Measurements from ENCODE around the gene CDK14. TPM values are rescaled to one million over a fixed set of nuclear protein-coding genes. Genes with fewer than 3 reads are reported as not detected.

Gene CDK14
- total and polyA plus RNA-seq, 2 of the 8 experiments (the other 6 are each of a cell fraction or from before 2014, with no cell fraction given), result 5.5 to 47.3 TPM

GRCh38 chr7:90933041-90933440 is 336.9 kb downstream of the CDK14 start:
- Histone ChIP-seq H3K23me2 (ENCODE audit: low read depth, low read length) (no peaks in the 10 kb centered on the region), H3K14ac (ENCODE audit: insufficient read length) (no peak overlapping the region), H3K79me2 (ENCODE audit: control insufficient read depth in 1 of 2, insufficient read depth in 2 of 2, low read length in 2 of 2) (no peaks in the 10 kb centered on the region), H2BK120ac (replicated peaks; ENCODE audit: low read depth, low read length) (no peak overlapping the region), H3K9ac (replicated peaks in 1 of 4; ENCODE audit: extremely low read depth in 1 of 4, low read depth in 3 of 4, low read length in 3 of 4) (no peak overlapping the region), H3K56ac (replicated peaks; ENCODE audit: insufficient read length, low read depth, low read length) (no peak overlapping the region), H3K18ac (ENCODE audit: extremely low read depth, low read length) (no peak overlapping the region), H3K4ac (replicated peaks; ENCODE audit: insufficient read length, low read depth, low read length) (no peak overlapping the region), H2BK15ac (ENCODE audit: low read length) (no peak overlapping the region), H3K36me3 (ENCODE audit: control insufficient read depth in 2 of 4, insufficient read depth in 4 of 4, low read length in 3 of 4) (no peaks in the 10 kb centered on the region), H2BK5ac (ENCODE audit: low read depth, low read length) (no peak overlapping the region), H4K8ac (ENCODE audit: extremely low read depth, insufficient read depth, low read length) (no peak overlapping the region), H2AK5ac (ENCODE audit: low read depth, low read length) (no peak overlapping the region), H3K27me3 (replicated peaks in 1 of 4; ENCODE audit: control insufficient read depth in 3 of 4, extremely low read depth in 1 of 4, insufficient read depth in 3 of 4, low read length in 3 of 4) (no peaks in the 10 kb centered on the region), H3K4me2 (ENCODE audit: insufficient read depth in 1 of 2, low read depth in 2 of 2, low read length in 2 of 2) (no peak overlapping the region), H2BK20ac (ENCODE audit: low read length) (no peak overlapping the region), H3K4me3 (ENCODE audit: extremely low read depth in 1 of 4, insufficient read depth in 2 of 4, low read depth in 3 of 4, low read length in 4 of 4) (no peak overlapping the region), H3K23ac (ENCODE audit: insufficient read length) (no peak overlapping the region), H3K4me1 (replicated peaks in 1 of 4; ENCODE audit: control insufficient read depth in 3 of 4, insufficient read depth in 4 of 4, low read length in 3 of 4) (peaks cover 0 to 2% (median 0%) of the 10 kb centered on the region in 4 experiments; a peak in 1 of 7 replicates), H3K27ac (ENCODE audit: low read depth, low read length) (0 out of 2 replicates have a peak overlapping the region, but pooled peaks have one; percentile 5), H4K20me1 (replicated peaks in 1 of 2; ENCODE audit: control insufficient read depth in 1 of 2, insufficient read depth in 2 of 2, low read length in 2 of 2) (no peaks in the 10 kb centered on the region), H3K9me3 (ENCODE audit: insufficient read depth in 2 of 2, low read depth in 1 of 2, low read length in 1 of 2) (no peaks in the 10 kb centered on the region), H2BK12ac (ENCODE audit: low read depth, low read length) (no peak overlapping the region), H2AFZ (ENCODE audit: low read length) (no peak overlapping the region), H4K5ac (ENCODE audit: insufficient read length, low read depth, low read length) (no peak overlapping the region), H3K79me1 (ENCODE audit: low read depth, low read length) (no peaks in the 10 kb centered on the region), H4K91ac (replicated peaks; ENCODE audit: insufficient read length, low read length) (no peak overlapping the region)
- DNase-seq (ENCODE audit: low read depth in 1 of 2, low spot score in 2 of 2) (no peak), FAIRE-seq (no peak)
- ChIA-PET POLR2A (ENCODE audit: partially characterized antibody) (no interaction called here), CTCF (ENCODE audit: partially characterized antibody) (interaction anchor here (0.6 to 2.1 kb wide), 5 partner anchors 9 to 91 kb away, joined by 3 to 5 read pairs (median 3); no protein-coding TSS in a partner anchor)
- 83% methylated on average over 3 of the region's 3 CpGs; no CpG with 5 or more reads in 1 of the 2 experiments for WGBS, 2 experiments (ENCODE audit: extremely low coverage in 1 of 2, insufficient coverage in 1 of 2, insufficient read length in 1 of 2, insufficient replicate concordance in 2 of 2, low coverage in 1 of 2, low lambda C conversion rate in 2 of 2, missing lambda C conversion rate in 1 of 2)
- TF ChIP-seq CBX5 (IDR thresholded peaks at IDR 0.05; ENCODE audit: low read depth, low read length) (no peak), EGR1 (IDR thresholded peaks at IDR 0.05; ENCODE audit: borderline replicate concordance, low read depth, low read length) (no peak), SP4 (IDR thresholded peaks at IDR 0.05; ENCODE audit: low read length) (no peak), SIRT6 (IDR thresholded peaks at IDR 0.05; ENCODE audit: low read length) (no peak), CHD1 (IDR thresholded peaks at IDR 0.05; ENCODE audit: low read depth, low read length) (no peak), ATF3 (IDR thresholded peaks at IDR 0.05; ENCODE audit: insufficient read depth, low read depth, low read length) (no peak), ATF2 (IDR thresholded peaks at IDR 0.05; ENCODE audit: low read length) (no peak), CBX8 (IDR thresholded peaks at IDR 0.05; ENCODE audit: borderline replicate concordance, low read depth, low read length) (no peak), TEAD4 (IDR thresholded peaks at IDR 0.05; ENCODE audit: low read depth, low read length) (no peak)
